ENCODE results near the gene PPIL1. TPM values are rescaled to one million over a fixed set of nuclear protein-coding genes. Genes with fewer than 3 reads are reported as not detected.

PPIL1 gene
- total and polyA plus RNA-seq, 2 of the 13 experiments (the other 11 are each of a cell fraction or from before 2014, with no cell fraction given), result 74.2 to 144 TPM

DNA sequence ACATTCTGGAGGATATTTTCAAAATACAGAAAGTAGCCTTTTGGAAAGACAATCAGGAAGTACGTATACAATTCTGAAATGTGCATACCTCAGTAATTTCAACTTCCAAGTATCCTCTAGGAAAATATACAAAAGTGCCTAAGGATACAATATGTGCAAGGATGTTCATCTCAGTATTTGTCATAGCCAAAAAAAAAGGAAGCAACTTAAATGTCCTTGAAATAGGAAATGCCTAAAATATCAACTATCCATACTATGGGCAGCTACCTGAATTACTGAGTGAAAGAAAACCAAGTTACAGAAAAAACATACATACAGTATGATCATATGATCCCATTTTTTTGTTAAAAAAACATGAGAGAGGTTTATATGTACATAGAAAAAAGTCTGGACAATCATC lies 1.5 kb downstream of the PPIL1 start:
- H3K27me3 ChIP-seq (ENCODE audit: control insufficient read depth in 1 of 2, insufficient read depth in 2 of 2, low read length in 2 of 2), result peaks cover 0 to 2% of the 10 kb centered on the region in 2 experiments; a peak in 2 of 5 replicates
- WGBS (ENCODE audit: low lambda C conversion rate), result 98% methylated on average over 1 of the region's 1 CpG
- TF ChIP-seq, protein P1, sequence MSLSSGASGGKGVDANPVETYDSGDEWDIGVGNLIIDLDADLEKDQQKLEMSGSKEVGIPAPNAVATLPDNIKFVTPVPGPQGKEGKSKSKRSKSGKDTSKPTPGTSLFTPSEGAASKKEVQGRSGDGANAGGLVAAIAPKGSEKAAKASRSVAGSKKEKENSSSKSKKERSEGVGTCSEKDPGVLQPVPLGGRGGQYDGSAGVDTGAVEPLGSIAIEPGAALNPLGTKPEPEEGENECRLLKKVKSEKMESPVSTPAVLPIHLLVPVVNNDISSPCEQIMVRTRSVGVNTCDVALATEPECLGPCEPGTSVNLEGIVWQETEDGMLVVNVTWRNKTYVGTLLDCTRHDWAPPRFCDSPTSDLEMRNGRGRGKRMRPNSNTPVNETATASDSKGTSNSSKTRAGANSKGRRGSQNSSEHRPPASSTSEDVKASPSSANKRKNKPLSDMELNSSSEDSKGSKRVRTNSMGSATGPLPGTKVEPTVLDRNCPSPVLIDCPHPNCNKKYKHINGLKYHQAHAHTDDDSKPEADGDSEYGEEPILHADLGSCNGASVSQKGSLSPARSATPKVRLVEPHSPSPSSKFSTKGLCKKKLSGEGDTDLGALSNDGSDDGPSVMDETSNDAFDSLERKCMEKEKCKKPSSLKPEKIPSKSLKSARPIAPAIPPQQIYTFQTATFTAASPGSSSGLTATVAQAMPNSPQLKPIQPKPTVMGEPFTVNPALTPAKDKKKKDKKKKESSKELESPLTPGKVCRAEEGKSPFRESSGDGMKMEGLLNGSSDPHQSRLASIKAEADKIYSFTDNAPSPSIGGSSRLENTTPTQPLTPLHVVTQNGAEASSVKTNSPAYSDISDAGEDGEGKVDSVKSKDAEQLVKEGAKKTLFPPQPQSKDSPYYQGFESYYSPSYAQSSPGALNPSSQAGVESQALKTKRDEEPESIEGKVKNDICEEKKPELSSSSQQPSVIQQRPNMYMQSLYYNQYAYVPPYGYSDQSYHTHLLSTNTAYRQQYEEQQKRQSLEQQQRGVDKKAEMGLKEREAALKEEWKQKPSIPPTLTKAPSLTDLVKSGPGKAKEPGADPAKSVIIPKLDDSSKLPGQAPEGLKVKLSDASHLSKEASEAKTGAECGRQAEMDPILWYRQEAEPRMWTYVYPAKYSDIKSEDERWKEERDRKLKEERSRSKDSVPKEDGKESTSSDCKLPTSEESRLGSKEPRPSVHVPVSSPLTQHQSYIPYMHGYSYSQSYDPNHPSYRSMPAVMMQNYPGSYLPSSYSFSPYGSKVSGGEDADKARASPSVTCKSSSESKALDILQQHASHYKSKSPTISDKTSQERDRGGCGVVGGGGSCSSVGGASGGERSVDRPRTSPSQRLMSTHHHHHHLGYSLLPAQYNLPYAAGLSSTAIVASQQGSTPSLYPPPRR (CRISPR knock-in tag; IDR thresholded peaks at IDR 0.05; ENCODE audit: borderline replicate concordance), result no peak
- TF ChIP-seq, protein P2, sequence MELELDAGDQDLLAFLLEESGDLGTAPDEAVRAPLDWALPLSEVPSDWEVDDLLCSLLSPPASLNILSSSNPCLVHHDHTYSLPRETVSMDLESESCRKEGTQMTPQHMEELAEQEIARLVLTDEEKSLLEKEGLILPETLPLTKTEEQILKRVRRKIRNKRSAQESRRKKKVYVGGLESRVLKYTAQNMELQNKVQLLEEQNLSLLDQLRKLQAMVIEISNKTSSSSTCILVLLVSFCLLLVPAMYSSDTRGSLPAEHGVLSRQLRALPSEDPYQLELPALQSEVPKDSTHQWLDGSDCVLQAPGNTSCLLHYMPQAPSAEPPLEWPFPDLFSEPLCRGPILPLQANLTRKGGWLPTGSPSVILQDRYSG (CRISPR knock-in tag; IDR thresholded peaks at IDR 0.05), result 0 out of 2 replicates have a peak, but pooled peaks have one; percentile 33
- no peak for TF ChIP-seq NONO (IDR thresholded peaks at IDR 0.05)
- no peak for TF ChIP-seq NONO (CRISPR knock-in tag; conservative IDR thresholded peaks at IDR 0.05)
- no peak for TF ChIP-seq RNF2 (conservative IDR thresholded peaks at IDR 0.05; ENCODE audit: low read depth)
- TF ChIP-seq MYC (CRISPR knock-in tag; IDR thresholded peaks at IDR 0.05; ENCODE audit: borderline replicate concordance), result no peak
- TF ChIP-seq SATB2 (CRISPR knock-in tag; IDR thresholded peaks at IDR 0.05), result no peak
- TF ChIP-seq SP1 (IDR thresholded peaks at IDR 0.05), result no peak
- TF ChIP-seq SP1 (CRISPR knock-in tag; IDR thresholded peaks at IDR 0.05), result no peak
- TF ChIP-seq MTF1 (CRISPR knock-in tag; IDR thresholded peaks at IDR 0.05), result no peak
- TF ChIP-seq TAF15 (IDR thresholded peaks at IDR 0.05; ENCODE audit: low read depth, low read length, poor library complexity, severe bottlenecking), result no peak
- TF ChIP-seq DRAP1 (CRISPR knock-in tag; IDR thresholded peaks at IDR 0.05), result 0 out of 2 replicates have a peak, but pooled peaks have one; percentile 6
- no peak for TF ChIP-seq HNRNPK (IDR thresholded peaks at IDR 0.05; ENCODE audit: low read depth, low read length, poor library complexity, severe bottlenecking)
- no peak for TF ChIP-seq ZNF343 (CRISPR knock-in tag; IDR thresholded peaks at IDR 0.05)
- no peak for TF ChIP-seq ZNF34 (CRISPR knock-in tag; IDR thresholded peaks at IDR 0.05; ENCODE audit: borderline replicate concordance)
- TF ChIP-seq ZNF703 (CRISPR knock-in tag; IDR thresholded peaks at IDR 0.05; ENCODE audit: borderline replicate concordance), result no peak
- H3K27ac ChIP-seq (ENCODE audit: extremely low read length, insufficient read depth, low read length), result no peak overlapping the region
- intact Hi-C loops (cut with micrococcal nuclease; ENCODE audit: unreplicated experiment), result loop anchor here (2.0 kb wide), 1 partner anchor 38 kb away; no protein-coding TSS in a partner anchor
- peak overlapping the region; percentile 92 for H3K4me2 ChIP-seq (ENCODE audit: low read depth, low read length)
- peak overlapping the region; percentile 90; the same call in 1 of the 2 replicates for H3K9ac ChIP-seq (ENCODE audit: insufficient read depth, low read depth, low read length)
- peaks cover 3 to 33% of the 10 kb centered on the region in 2 experiments; a peak in 4 of 5 replicates for H3K36me3 ChIP-seq (replicated peaks in 1 of 2; ENCODE audit: control insufficient read depth in 1 of 2, insufficient read depth in 2 of 2, low read length in 2 of 2)
- H3K9me3 ChIP-seq (ENCODE audit: low read length), result no peaks in the 10 kb centered on the region
- DNase-seq (ENCODE audit: low spot score) (no peak), FAIRE-seq (no peak), ATAC-seq (no peak)
- H3K4me3 ChIP-seq (replicated peaks in 1 of 3; ENCODE audit: insufficient read depth in 1 of 3, low read depth in 2 of 3, low read length in 3 of 3), result peak overlapping the region in 2 of 3 experiments; percentile 83 to 94; a peak in 3 of 6 replicates
- no peak overlapping the region for H2AFZ ChIP-seq (ENCODE audit: low read length)
- ChIA-PET CTCF (ENCODE audit: low intra/inter-chr PET ratio, low total read pairs) (interaction anchor here (1.7 to 1.8 kb wide), 2 partner anchors 90 to 107 kb away, joined by 3 to 8 read pairs; no protein-coding TSS in a partner anchor), POLR2A (interaction anchor here (2.3 to 2.9 kb wide), 4 partner anchors 13 to 113 kb away, joined by 14 to 61 read pairs (median 23); partner anchors contain the start of genes C6orf89 and MTCH1)
- peaks cover 31% of the 10 kb centered on the region for H3K79me2 ChIP-seq (ENCODE audit: insufficient read depth, low read length)
- peaks cover 34% of the 10 kb centered on the region for H3K4me1 ChIP-seq (ENCODE audit: insufficient read depth, low read length)
- BruUV-seq (replicated peaks), result no TSS peak
- H4K20me1 ChIP-seq (ENCODE audit: insufficient read depth, low read length), result no peaks in the 10 kb centered on the region; the same call in 1 of the 2 replicates
- in situ Hi-C loops (cut with HindIII; ENCODE audit: extremely low pct_ligation_motif_present, low pct_unique_long_range_greater_than_20kb), result no loop called here

Measured in HepG2 (cell line).